Measurements from ENCODE around the gene C16orf82.

Gene C16orf82

GRCh38 chr16:27048316-27048715 is 18.4 kb upstream of the C16orf82 start:
- 88 to 90% methylated on average over 7 of the region's 7 CpGs for WGBS, 2 experiments

GRCh38 chr16:27049117-27049516 is 17.6 kb upstream of the C16orf82 start:
- WGBS, 2 experiments: 83 to 88% methylated on average over 5 of the region's 5 CpGs
- H3K27ac ChIP-seq (ENCODE audit: insufficient read depth, low read depth, low read length, poor library complexity, severe bottlenecking): no peak overlapping the region
- no peaks in the 10 kb centered on the region for H3K9me3 ChIP-seq (ENCODE audit: control insufficient read depth, low read length)
- H3K4me3 ChIP-seq (ENCODE audit: insufficient read depth, low read depth, low read length): no peak overlapping the region
- no peaks in the 10 kb centered on the region for H3K27me3 ChIP-seq (ENCODE audit: control insufficient read depth, insufficient read depth, low read length, poor library complexity, severe bottlenecking)
- no peaks in the 10 kb centered on the region for H3K4me1 ChIP-seq (ENCODE audit: control insufficient read depth, insufficient read depth, low read length)
- no peaks in the 10 kb centered on the region for H3K36me3 ChIP-seq (ENCODE audit: control insufficient read depth, insufficient read depth, low read length)

More at GRCh38 chr16:27048316-27048715, 18.4 kb upstream of the C16orf82 start:
- H3K27ac ChIP-seq (ENCODE audit: insufficient read depth, low read depth, low read length, poor library complexity, severe bottlenecking): no peak overlapping the region
- H3K27me3 ChIP-seq (ENCODE audit: control insufficient read depth, insufficient read depth, low read length, poor library complexity, severe bottlenecking): no peaks in the 10 kb centered on the region
- no peaks in the 10 kb centered on the region for H3K9me3 ChIP-seq (ENCODE audit: control insufficient read depth, low read length)
- H3K4me1 ChIP-seq (ENCODE audit: control insufficient read depth, insufficient read depth, low read length): no peaks in the 10 kb centered on the region
- H3K36me3 ChIP-seq (ENCODE audit: control insufficient read depth, insufficient read depth, low read length): no peaks in the 10 kb centered on the region
- no peak overlapping the region for H3K4me3 ChIP-seq (ENCODE audit: insufficient read depth, low read depth, low read length)

- Histone ChIP-seq H3K4me3 (ENCODE audit: insufficient read depth, low read depth, low read length) (no peak overlapping the region), H3K36me3 (ENCODE audit: control insufficient read depth, insufficient read depth, low read length) (no peaks in the 10 kb centered on the region), H3K27me3 (ENCODE audit: control insufficient read depth, insufficient read depth, low read length, poor library complexity, severe bottlenecking) (no peaks in the 10 kb centered on the region), H3K4me1 (ENCODE audit: control insufficient read depth, insufficient read depth, low read length) (no peaks in the 10 kb centered on the region), H3K9me3 (ENCODE audit: control insufficient read depth, low read length) (no peaks in the 10 kb centered on the region), H3K27ac (ENCODE audit: insufficient read depth, low read depth, low read length, poor library complexity, severe bottlenecking) (no peak overlapping the region)
- WGBS, 2 experiments: 94% methylated on average over 16 of the region's 16 CpGs
Measured at GRCh38 chr16:27052007-27052406, 14.7 kb upstream of the C16orf82 start.

GRCh38 chr16:27053996-27054395 is 12.7 kb upstream of the C16orf82 start:
- Histone ChIP-seq H3K27me3 (ENCODE audit: control insufficient read depth, insufficient read depth, low read length, poor library complexity, severe bottlenecking) (no peaks in the 10 kb centered on the region), H3K4me3 (ENCODE audit: insufficient read depth, low read depth, low read length) (no peak overlapping the region), H3K4me1 (ENCODE audit: control insufficient read depth, insufficient read depth, low read length) (no peaks in the 10 kb centered on the region), H3K27ac (ENCODE audit: insufficient read depth, low read depth, low read length, poor library complexity, severe bottlenecking) (no peak overlapping the region), H3K36me3 (ENCODE audit: control insufficient read depth, insufficient read depth, low read length) (no peaks in the 10 kb centered on the region), H3K9me3 (ENCODE audit: control insufficient read depth, low read length) (no peaks in the 10 kb centered on the region)
- 92 to 95% methylated on average over 3 of the region's 3 CpGs for WGBS, 2 experiments

GRCh38 chr16:27058299-27058698 is 8.4 kb upstream of the C16orf82 start:
- WGBS, 2 experiments: 96 to 97% methylated on average over 3 of the region's 3 CpGs
- no peaks in the 10 kb centered on the region for H3K4me1 ChIP-seq (ENCODE audit: control insufficient read depth, insufficient read depth, low read length)
- no peaks in the 10 kb centered on the region for H3K27me3 ChIP-seq (ENCODE audit: control insufficient read depth, insufficient read depth, low read length, poor library complexity, severe bottlenecking)
- no peak overlapping the region for H3K27ac ChIP-seq (ENCODE audit: insufficient read depth, low read depth, low read length, poor library complexity, severe bottlenecking)
- no peaks in the 10 kb centered on the region for H3K9me3 ChIP-seq (ENCODE audit: control insufficient read depth, low read length)
- no peaks in the 10 kb centered on the region for H3K36me3 ChIP-seq (ENCODE audit: control insufficient read depth, insufficient read depth, low read length)
- H3K4me3 ChIP-seq (ENCODE audit: insufficient read depth, low read depth, low read length): no peak overlapping the region

GRCh38 chr16:27070776-27071175 is 4.0 kb downstream of the C16orf82 start:
- Histone ChIP-seq H3K27ac (ENCODE audit: insufficient read depth, low read depth, low read length, poor library complexity, severe bottlenecking) (no peak overlapping the region), H3K36me3 (ENCODE audit: control insufficient read depth, insufficient read depth, low read length) (no peaks in the 10 kb centered on the region), H3K9me3 (ENCODE audit: control insufficient read depth, low read length) (no peaks in the 10 kb centered on the region), H3K27me3 (ENCODE audit: control insufficient read depth, insufficient read depth, low read length, poor library complexity, severe bottlenecking) (no peaks in the 10 kb centered on the region), H3K4me1 (ENCODE audit: control insufficient read depth, insufficient read depth, low read length) (peaks cover 14% of the 10 kb centered on the region), H3K4me3 (ENCODE audit: insufficient read depth, low read depth, low read length) (no peak overlapping the region)
- 92 to 96% methylated on average over 6 of the region's 6 CpGs for WGBS, 2 experiments

GRCh38 chr16:27073733-27074132 is 7.0 kb downstream of the C16orf82 start:
- Histone ChIP-seq H3K36me3 (ENCODE audit: control insufficient read depth, insufficient read depth, low read length) (no peaks in the 10 kb centered on the region), H3K9me3 (ENCODE audit: control insufficient read depth, low read length) (no peaks in the 10 kb centered on the region), H3K27me3 (ENCODE audit: control insufficient read depth, insufficient read depth, low read length, poor library complexity, severe bottlenecking) (no peaks in the 10 kb centered on the region), H3K27ac (ENCODE audit: insufficient read depth, low read depth, low read length, poor library complexity, severe bottlenecking) (no peak overlapping the region), H3K4me3 (ENCODE audit: insufficient read depth, low read depth, low read length) (no peak overlapping the region), H3K4me1 (ENCODE audit: control insufficient read depth, insufficient read depth, low read length) (no peaks in the 10 kb centered on the region)
- 94 to 95% methylated on average over 11 of the region's 11 CpGs for WGBS, 2 experiments

- WGBS, 2 experiments: 19 to 24% methylated on average over 4 of the region's 4 CpGs
- H3K36me3 ChIP-seq (ENCODE audit: control insufficient read depth, insufficient read depth, low read length): no peaks in the 10 kb centered on the region
- H3K27ac ChIP-seq (ENCODE audit: insufficient read depth, low read depth, low read length, poor library complexity, severe bottlenecking): no peak overlapping the region
- no peak overlapping the region for H3K4me3 ChIP-seq (ENCODE audit: insufficient read depth, low read depth, low read length)
- no peaks in the 10 kb centered on the region for H3K9me3 ChIP-seq (ENCODE audit: control insufficient read depth, low read length)
- no peaks in the 10 kb centered on the region for H3K27me3 ChIP-seq (ENCODE audit: control insufficient read depth, insufficient read depth, low read length, poor library complexity, severe bottlenecking)
- peaks cover 8% of the 10 kb centered on the region for H3K4me1 ChIP-seq (ENCODE audit: control insufficient read depth, insufficient read depth, low read length)
Measured at GRCh38 chr16:27080895-27081294, 14.2 kb downstream of the C16orf82 start.

- no peaks in the 10 kb centered on the region for H3K27me3 ChIP-seq (ENCODE audit: control insufficient read depth, insufficient read depth, low read length, poor library complexity, severe bottlenecking)
- H3K36me3 ChIP-seq (ENCODE audit: control insufficient read depth, insufficient read depth, low read length): no peaks in the 10 kb centered on the region
- no peak overlapping the region for H3K27ac ChIP-seq (ENCODE audit: insufficient read depth, low read depth, low read length, poor library complexity, severe bottlenecking)
- peaks cover 8% of the 10 kb centered on the region for H3K4me1 ChIP-seq (ENCODE audit: control insufficient read depth, insufficient read depth, low read length)
- no peak overlapping the region for H3K4me3 ChIP-seq (ENCODE audit: insufficient read depth, low read depth, low read length)
- no peaks in the 10 kb centered on the region for H3K9me3 ChIP-seq (ENCODE audit: control insufficient read depth, low read length)
- WGBS, 2 experiments: 33 to 34% methylated on average over 11 of the region's 11 CpGs
Measured at GRCh38 chr16:27083861-27084261, 17.1 kb downstream of the C16orf82 start.

GRCh38 chr16:27084307-27085028 is 17.7 kb downstream of the C16orf82 start:
- whole genome bisulfite sequencing, 2 experiments: 84 to 85% methylated on average over 9 of the region's 9 CpGs
- Histone ChIP-seq H3K4me1 (ENCODE audit: control insufficient read depth, insufficient read depth, low read length) (peaks cover 8% of the 10 kb centered on the region), H3K36me3 (ENCODE audit: control insufficient read depth, insufficient read depth, low read length) (no peaks in the 10 kb centered on the region), H3K9me3 (ENCODE audit: control insufficient read depth, low read length) (no peaks in the 10 kb centered on the region), H3K4me3 (ENCODE audit: insufficient read depth, low read depth, low read length) (no peak overlapping the region), H3K27me3 (ENCODE audit: control insufficient read depth, insufficient read depth, low read length, poor library complexity, severe bottlenecking) (no peaks in the 10 kb centered on the region), H3K27ac (ENCODE audit: insufficient read depth, low read depth, low read length, poor library complexity, severe bottlenecking) (no peak overlapping the region)

All from ectodermal cell (in vitro differentiated cells).